B cell (primary cell): Measurements from ENCODE around the gene EMILIN3. TPM values are rescaled to one million over a fixed set of nuclear protein-coding genes. Genes with fewer than 3 reads are reported as not detected.

Experiments
- ATAC-seq: fragments of 200-7000 bp; cut with Tn5 transposase; one replicate; pipeline ENCODE4 v1.10.0; 2021; ENCODE audit warnings: low read depth, mild to moderate bottlenecking, moderate number of reproducible peaks, moderate library complexity
- CTCF ChIA-PET: fragments of 350-600 bp; sonication (Branson Sonifier 250); formaldehyde crosslinking; loops from one replicate; lab custom pipeline; 2021; ENCODE audit warnings: antibody characterized with exemption, inconsistent platforms; lab: Charles Lee
- POLR2A ChIA-PET: fragments of 350-600 bp; sonication (Branson Sonifier 250); formaldehyde crosslinking; loops from one replicate; lab custom pipeline; 2021; ENCODE audit warnings: antibody characterized with exemption; lab: Charles Lee
- DNase-seq: peaks from one replicate; pipeline ENCODE4 v3.0.0; 2013
- H2AFZ ChIP-seq: 2 replicates; pipeline ENCODE4 v1.6.1; 2012; ENCODE audit warnings: mild to moderate bottlenecking, low read depth, low read length; ENCODE audit not compliant: insufficient read depth, poor library complexity, severe bottlenecking
- H3K27ac ChIP-seq, 2 donors: 1 replicate in 1 of 2; 2 replicates in 1 of 2; pipeline ENCODE4 v1.5.1; 2012 to 2013; ENCODE audit warnings: low read length in 2 of 2, mild to moderate bottlenecking in 2 of 2, moderate library complexity in 1 of 2
- H3K27me3 ChIP-seq, 4 experiments: fragments of 200-600 bp in 1 of 4; sonication (generic) in 1 of 4; replicated peaks in 1 of 4; 1 replicate in 2 of 4; 2 replicates in 2 of 4; pipeline versions ENCODE4 v1.6.1 to v1.7.0; 2013 to 2016; ENCODE audit warnings: low read length in 3 of 4, mild to moderate bottlenecking in 2 of 4, mixed read lengths in 1 of 4, moderate library complexity in 1 of 4; ENCODE audit not compliant: insufficient read depth in 4 of 4, control insufficient read depth in 3 of 4; ENCODE audit errors: control extremely low read depth in 1 of 4
- H3K36me3 ChIP-seq, 2 experiments: replicated peaks in 1 of 2; 1 replicate in 1 of 2; 2 replicates in 1 of 2; pipeline versions ENCODE4 v1.6.1 to v1.7.1; 2013; ENCODE audit warnings: low read length in 1 of 2; ENCODE audit not compliant: insufficient read depth in 2 of 2, control insufficient read depth in 1 of 2; ENCODE audit errors: control extremely low read depth in 1 of 2, extremely low read depth in 1 of 2
- H3K4me1 ChIP-seq, 2 donors: fragments of 200-600 bp in 1 of 2; sonication (generic) in 1 of 2; 1 replicate in 1 of 2; 2 replicates in 1 of 2; pipeline versions ENCODE4 v1.5.1 to v1.6.1; 2013 to 2017; ENCODE audit warnings: low read length in 2 of 2; ENCODE audit not compliant: control insufficient read depth in 2 of 2, insufficient read depth in 2 of 2
- H3K4me2 ChIP-seq: replicated peaks from 2 replicates; pipeline ENCODE3; 2012; ENCODE audit warnings: mild to moderate bottlenecking, low read depth, low read length; ENCODE audit not compliant: poor library complexity, severe bottlenecking
- H3K4me3 ChIP-seq, 5 experiments: fragments of 200-600 bp in 1 of 5; sonication (generic) in 1 of 5; 1 replicate in 3 of 5; 2 replicates in 2 of 5; pipeline versions ENCODE4 v1.5.1 to v1.7.0; 2011 to 2016; ENCODE audit warnings: low read length in 4 of 5, mild to moderate bottlenecking in 4 of 5, low read depth in 2 of 5, control low read depth in 1 of 5, moderate library complexity in 1 of 5; ENCODE audit not compliant: insufficient read depth in 1 of 5; ENCODE audit errors: control extremely low read depth in 1 of 5, extremely low read depth in 1 of 5
- H3K79me2 ChIP-seq: fragments of 200-600 bp; sonication (generic); one replicate; pipeline ENCODE4 v1.6.0; 2016; ENCODE audit warnings: low read length; ENCODE audit not compliant: control insufficient read depth, insufficient read depth
- H3K9ac ChIP-seq: fragments of 200-600 bp; sonication (generic); 2 replicates; pipeline ENCODE4 v1.6.1; 2017; ENCODE audit warnings: mild to moderate bottlenecking, low read length, moderate library complexity
- H3K9me3 ChIP-seq, 3 donors: one replicate each; pipeline versions ENCODE4 v1.6.1 to v1.7.1; 2013; ENCODE audit warnings: low read length in 2 of 3; ENCODE audit not compliant: control insufficient read depth in 2 of 3, insufficient read depth in 1 of 3; ENCODE audit errors: control extremely low read depth in 1 of 3
- H4K20me1 ChIP-seq: 2 replicates; pipeline ENCODE4 v1.6.0; 2012; ENCODE audit warnings: mild to moderate bottlenecking, low read length; ENCODE audit not compliant: insufficient read depth, control insufficient read depth, poor library complexity, severe bottlenecking
- H3K27ac Mint-ChIP-seq: one replicate; pipeline ENCODE4 v1.8.0; 2021; ENCODE audit warnings: mixed read lengths
- H3K27me3 Mint-ChIP-seq: one replicate; pipeline ENCODE4 v1.8.0; 2021; ENCODE audit warnings: mixed read lengths
- H3K4me1 Mint-ChIP-seq: one replicate; pipeline ENCODE4 v1.8.0; 2021; ENCODE audit warnings: mixed read lengths
- H3K4me3 Mint-ChIP-seq: one replicate; pipeline ENCODE4 v1.8.0; 2021; ENCODE audit warnings: mixed read lengths
- H3K9me3 Mint-ChIP-seq: one replicate; pipeline ENCODE4 v1.8.0; 2022; ENCODE audit warnings: mixed read lengths; ENCODE audit not compliant: insufficient read depth
- CTCF ChIP-seq: fragments of 200-600 bp; IDR thresholded peaks from one replicate; pipeline ENCODE4 v1.8.0; 2022; ENCODE audit warnings: antibody characterized with exemption, mild to moderate bottlenecking
- EZH2 ChIP-seq: IDR thresholded peaks from 2 replicates; pipeline ENCODE4 v1.6.1; 2012; ENCODE audit warnings: borderline replicate concordance, low read depth, mild to moderate bottlenecking, moderate library complexity, low read length; ENCODE audit not compliant: insufficient read depth, poor library complexity, severe bottlenecking
- WGBS: methylation state at CpG from one replicate; pipeline ENCODE4 v1.1.5; 2013; ENCODE audit warnings: missing lambda C conversion rate; ENCODE audit not compliant: insufficient coverage; 5-methylcytosine and 5-hydroxymethylcytosine counted together
- intact Hi-C: fragments of 100-400 bp; cut with micrococcal nuclease; formaldehyde crosslinking; loops from one replicate; pipeline ENCODE4 v1.10.0; 2022
- polyA plus RNA-seq: library from polyadenylated mRNA; depleted of rRNA; stranded (reverse); fragments of >200 nt; gene quantifications from 2 replicates; pipeline ENCODE4 v1.2.3, GENCODE V29; 2012
- total RNA-seq, 2 donors: library from RNA; stranded (reverse); fragments of 120-200 nt in 1 of 2; gene quantifications; 1 replicate in 1 of 2; 2 replicates in 1 of 2; pipeline versions ENCODE4 v1.2.3 to v1.2.4, GENCODE V29; 2013 to 2022

Gene EMILIN3
- total and polyA plus RNA-seq, 2 donors (not counting 1 experiment from before 2014, with no cell fraction given), result not detected

DNA sequence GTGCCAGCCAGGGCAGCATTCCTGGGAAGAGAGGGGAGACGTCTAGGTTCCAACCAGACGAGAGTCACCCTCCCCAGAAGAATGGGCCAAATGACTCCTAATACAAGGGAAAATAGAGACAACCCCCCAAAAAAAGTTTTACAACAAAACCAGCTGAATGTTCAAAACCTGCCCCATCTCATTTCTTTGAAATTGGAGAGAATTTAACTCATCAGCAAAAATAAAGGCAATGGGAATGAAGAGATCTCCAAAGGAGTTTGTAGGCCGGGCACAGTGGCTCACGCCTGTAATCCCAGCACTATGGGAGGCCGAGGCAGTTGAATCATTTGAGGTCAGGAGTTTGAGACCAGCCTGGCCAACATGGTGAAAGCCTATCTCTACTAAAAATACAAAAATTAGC lies 9.7 kb upstream of the EMILIN3 start:
- Histone ChIP-seq H3K4me3 (no peak overlapping the region), H3K4me2 (no peak overlapping the region), H3K9ac (no peak overlapping the region), H3K4me1 (no peaks in the 10 kb centered on the region), H3K79me2 (no peaks in the 10 kb centered on the region), H2AFZ (no peak overlapping the region), H4K20me1 (no peaks in the 10 kb centered on the region), H3K9me3 (peaks cover 0 to 22% (median 2%) of the 10 kb centered on the region in 3 donors), H3K36me3 (no peaks in the 10 kb centered on the region), H3K27ac (no peak overlapping the region), H3K27me3 (peaks cover 0 to 4% (median 2%) of the 10 kb centered on the region in 4 experiments)
- no peak for TF ChIP-seq EZH2
- TF ChIP-seq CTCF, result no peak
- no peak overlapping the region for H3K27ac Mint-ChIP-seq
- H3K27me3 Mint-ChIP-seq, result peaks cover 59% of the 10 kb centered on the region
- intact Hi-C loops, result no loop called here
- no peak overlapping the region for H3K4me3 Mint-ChIP-seq
- POLR2A ChIA-PET, result no interaction called here
- DNase-seq, result no peak
- H3K4me1 Mint-ChIP-seq, result no peaks in the 10 kb centered on the region
- H3K9me3 Mint-ChIP-seq, result peaks cover 2% of the 10 kb centered on the region
- CTCF ChIA-PET, result no interaction called here
- no peak for ATAC-seq
- 88% methylated on average over 3 of the region's 5 CpGs for whole genome bisulfite sequencing

GRCh38 chr20:41375846-41376245 lies 9.2 kb upstream of the EMILIN3 start:
- TF ChIP-seq EZH2 (no peak), CTCF (no peak)
- Mint-ChIP-seq H3K4me1 (no peaks in the 10 kb centered on the region), H3K27ac (no peak overlapping the region), H3K4me3 (no peak overlapping the region), H3K27me3 (peaks cover 61% of the 10 kb centered on the region), H3K9me3 (peaks cover 5% of the 10 kb centered on the region)
- intact Hi-C loops, result no loop called here
- H3K9me3 ChIP-seq, result peaks cover 0 to 28% (median 5%) of the 10 kb centered on the region in 3 donors
- 73% methylated on average over 7 of the region's 9 CpGs for WGBS
- no peak overlapping the region for H3K4me3 ChIP-seq
- no peaks in the 10 kb centered on the region for H4K20me1 ChIP-seq
- no peaks in the 10 kb centered on the region for H3K79me2 ChIP-seq
- H3K27ac ChIP-seq, result no peak overlapping the region
- no peak for DNase-seq
- H3K27me3 ChIP-seq, result peaks cover 0 to 4% (median 2%) of the 10 kb centered on the region in 4 experiments
- H3K36me3 ChIP-seq, result no peaks in the 10 kb centered on the region
- H2AFZ ChIP-seq, result no peak overlapping the region
- no peak for ATAC-seq
- H3K4me1 ChIP-seq, result no peaks in the 10 kb centered on the region
- H3K4me2 ChIP-seq, result no peak overlapping the region
- CTCF ChIA-PET, result no interaction called here
- POLR2A ChIA-PET, result no interaction called here
- H3K9ac ChIP-seq, result no peak overlapping the region
